GM21528 (cell line): ENCODE results near the gene YIPF1.

Source experiments
- ATAC-seq: cut with Tn5 transposase; IDR thresholded peaks from one replicate; pipeline ENCODE4 v1.9.1; 2021; ENCODE audit warnings: mild to moderate bottlenecking, moderate library complexity; ENCODE audit not compliant: unreplicated experiment, low FRiP score

Gene YIPF1

GRCh38 chr1:53889304-53890298 lies at the start of gene YIPF1:
Gene YIPF1, minus strand, starts transcription at chr1:53889797. Its CDS starts 860 bp downstream, at chr1:53888937.
- ATAC-seq: peak; percentile 91

- ATAC-seq: no peak
Measured at GRCh38 chr1:53938136-53938830, 48.7 kb upstream of the YIPF1 start.

- ATAC-seq: no peak
Measured at GRCh38 chr1:53936430-53936829, 46.8 kb upstream of the YIPF1 start.

GRCh38 chr1:53934170-53934765 lies 44.7 kb upstream of the YIPF1 start:
- ATAC-seq: no peak

GRCh38 chr1:53931523-53931922 lies 41.9 kb upstream of the YIPF1 start:
- no peak for ATAC-seq

- ATAC-seq: no peak
Measured at GRCh38 chr1:53930932-53931331, 41.3 kb upstream of the YIPF1 start.

- no peak for ATAC-seq
Measured at GRCh38 chr1:53929246-53929960, 39.8 kb upstream of the YIPF1 start.

GRCh38 chr1:53927376-53927881 lies 37.8 kb upstream of the YIPF1 start:
- ATAC-seq: no peak

- ATAC-seq: no peak
Measured at GRCh38 chr1:53919675-53920066, 30.1 kb upstream of the YIPF1 start.

GRCh38 chr1:53918343-53918742 lies 28.7 kb upstream of the YIPF1 start:
- no peak for ATAC-seq

GRCh38 chr1:53913352-53914033 lies 23.9 kb upstream of the YIPF1 start:
- ATAC-seq: no peak

- no peak for ATAC-seq
Measured at GRCh38 chr1:53911442-53911841, 21.8 kb upstream of the YIPF1 start.

GRCh38 chr1:53909946-53910345 lies 20.3 kb upstream of the YIPF1 start:
- no peak for ATAC-seq

GRCh38 chr1:53906121-53906520 lies 16.5 kb upstream of the YIPF1 start:
- no peak for ATAC-seq

- ATAC-seq: no peak
Measured at GRCh38 chr1:53905509-53905908, 15.9 kb upstream of the YIPF1 start.

GRCh38 chr1:53902235-53903138 lies 12.9 kb upstream of the YIPF1 start:
- ATAC-seq: no peak

- no peak for ATAC-seq
Measured at GRCh38 chr1:53899708-53900107, 10.1 kb upstream of the YIPF1 start.

- no peak for ATAC-seq
Measured at GRCh38 chr1:53899206-53899628, 9.6 kb upstream of the YIPF1 start.
